Measurements from ENCODE around the gene SLC4A5.
"Not testable (repeated sequence)": the region's sequence is repeated elsewhere in the genome, so short reads cannot be mapped to it uniquely, and the experiment has no call there.

SLC4A5 gene

DNA sequence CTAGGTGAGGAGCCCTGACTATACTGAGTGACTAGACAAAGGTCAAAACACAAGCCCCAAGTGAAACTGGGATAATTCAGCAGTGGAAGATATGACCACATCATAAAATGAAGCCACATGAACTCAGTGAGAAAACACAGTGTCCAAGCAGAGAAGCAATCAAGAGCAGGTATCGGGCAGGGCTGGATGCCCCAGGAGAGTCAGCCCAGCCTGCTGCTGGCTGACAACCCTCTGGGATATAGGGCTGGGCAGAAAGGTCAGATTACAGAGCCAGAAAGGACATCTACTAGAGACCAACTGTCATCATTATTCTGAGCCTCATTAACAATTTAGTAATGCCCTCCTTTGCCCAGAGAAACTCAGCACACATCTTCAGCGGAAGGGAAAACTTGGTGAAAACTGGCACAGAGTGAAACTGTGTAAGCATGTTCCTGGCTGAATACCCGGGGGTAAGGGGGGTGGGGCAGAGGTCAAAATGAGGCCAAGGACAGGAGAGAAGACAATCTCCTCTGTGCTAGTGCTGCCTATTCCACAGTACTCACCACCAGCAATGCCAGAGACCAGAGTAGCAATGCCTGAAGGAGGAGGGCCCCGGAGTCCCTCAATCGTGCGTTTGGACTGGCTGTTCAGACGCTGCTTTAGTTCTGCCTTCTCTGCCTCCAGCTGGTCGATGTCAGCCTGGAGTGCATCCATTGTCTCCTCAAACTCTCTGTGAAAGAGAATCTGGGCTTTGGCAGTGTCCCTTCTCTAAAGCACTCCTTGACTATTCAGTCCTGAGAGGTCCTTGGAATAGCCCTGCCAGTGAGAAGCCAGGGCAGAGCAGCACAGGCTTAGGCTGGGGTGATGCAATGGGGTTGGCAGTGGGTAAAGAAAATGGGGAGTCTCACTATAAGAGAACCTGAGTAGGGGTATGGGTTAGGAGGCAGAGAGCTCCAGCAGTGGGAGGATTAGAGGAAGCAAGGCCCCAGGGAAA is 21.6 kb upstream of the SLC4A5 start:
- DNase-seq: no peak

GRCh38 chr2:74361327-74361726 is 18.1 kb upstream of the SLC4A5 start:
- DNase-seq: no peak

GRCh38 chr2:74357627-74358026 is 14.4 kb upstream of the SLC4A5 start:
- no peak for DNase-seq

- DNase-seq: no peak
These were observed 6.7 kb upstream of the SLC4A5 start for GRCh38 chr2:74349889-74350288.

- no peak for DNase-seq
These were observed 4.5 kb upstream of the SLC4A5 start for GRCh38 chr2:74347742-74348141.

DNA sequence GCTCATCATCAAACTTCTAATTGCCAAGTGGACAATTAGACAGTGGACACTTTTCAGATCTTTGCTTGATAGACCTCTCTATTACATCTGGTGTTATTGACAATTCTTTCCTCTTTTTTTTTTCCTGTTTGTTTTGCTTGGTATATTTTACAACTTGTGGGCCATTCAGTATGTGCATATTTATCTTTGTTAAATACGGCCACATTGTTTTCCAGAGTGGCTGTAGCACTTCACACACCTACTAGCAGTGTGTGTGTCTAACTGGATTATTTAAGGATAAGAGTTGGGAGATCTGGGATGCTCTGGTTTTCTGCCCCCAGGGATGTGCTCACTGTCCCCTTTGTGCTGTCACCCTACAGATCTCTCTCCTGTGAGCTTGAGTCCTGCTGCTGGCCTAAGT is 4.1 kb upstream of the SLC4A5 start:
- no peak for DNase-seq

DNA sequence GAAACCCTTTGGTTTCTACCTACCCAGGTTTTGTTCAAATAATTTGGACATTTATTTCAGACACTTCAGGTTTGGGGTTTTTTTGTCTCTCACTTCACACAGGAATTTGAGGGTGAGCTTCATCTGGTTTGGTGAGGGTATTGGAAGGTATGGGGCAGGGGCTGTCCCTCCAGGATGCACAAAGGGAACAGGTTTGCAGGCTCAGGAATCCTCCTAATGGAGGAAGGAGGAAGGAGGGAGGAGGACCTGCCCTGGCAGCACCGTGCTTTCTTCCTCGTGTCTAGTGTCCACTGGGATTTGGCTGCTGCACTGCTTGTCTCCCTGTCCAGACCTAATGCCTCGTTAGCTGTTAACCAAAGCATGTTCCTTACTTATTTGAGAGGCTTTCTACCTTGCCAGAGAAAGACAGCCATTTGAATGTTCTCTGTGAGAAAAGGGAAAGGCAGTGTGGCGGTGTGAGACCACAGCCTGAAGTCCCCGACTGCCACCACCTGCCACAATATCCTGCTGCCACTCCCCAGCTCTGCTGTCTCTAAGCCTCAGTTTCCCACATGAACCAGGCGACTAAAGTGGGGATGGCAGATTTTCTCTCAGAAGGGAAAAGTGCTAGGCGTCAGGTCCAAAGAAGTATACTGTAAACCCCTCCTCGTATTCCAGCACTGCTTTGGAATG is 2.2 kb upstream of the SLC4A5 start:
- DNase-seq: no peak

- DNase-seq: not testable (repeated sequence)
These were observed 7.0 kb downstream of the SLC4A5 start for GRCh38 chr2:74336227-74336626.

GRCh38 chr2:74334931-74335333 is 8.3 kb downstream of the SLC4A5 start:
- peak; percentile 28 for DNase-seq

DNA sequence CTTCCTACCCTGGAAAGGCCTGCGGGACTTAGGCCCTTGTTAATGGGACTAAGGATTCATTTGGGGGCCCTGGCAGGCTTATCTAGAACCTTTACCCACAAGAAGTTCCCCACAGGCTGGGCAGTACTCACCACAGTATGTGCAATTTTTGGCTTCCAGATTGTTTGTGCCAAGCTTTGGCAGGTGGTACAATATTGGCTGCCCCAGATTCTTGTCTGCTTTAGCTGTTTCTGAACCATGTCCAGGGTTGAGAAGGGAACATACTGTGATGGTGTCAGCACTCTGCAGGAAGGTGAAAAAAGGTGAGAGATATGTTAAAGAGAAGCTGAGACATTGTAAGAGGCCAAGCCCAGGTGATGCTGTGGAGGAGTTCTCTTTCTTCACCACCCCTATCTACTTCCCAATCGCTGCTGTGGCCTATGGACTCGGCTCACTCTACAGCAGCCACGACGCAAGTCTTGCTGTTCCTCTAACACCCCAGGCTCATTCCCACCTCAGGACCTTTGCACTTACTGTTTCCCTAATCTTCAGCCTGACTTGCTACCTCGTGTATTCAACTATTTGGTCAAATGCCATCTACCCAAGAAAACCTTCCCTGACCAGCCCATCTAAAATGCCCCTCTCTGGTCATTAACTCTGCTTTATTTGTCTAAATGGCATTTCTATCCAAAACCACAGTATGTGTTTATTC is 9.2 kb downstream of the SLC4A5 start:
- no peak for DNase-seq

- no peak for DNase-seq
These were observed 10.0 kb downstream of the SLC4A5 start for GRCh38 chr2:74333175-74333574.

DNA sequence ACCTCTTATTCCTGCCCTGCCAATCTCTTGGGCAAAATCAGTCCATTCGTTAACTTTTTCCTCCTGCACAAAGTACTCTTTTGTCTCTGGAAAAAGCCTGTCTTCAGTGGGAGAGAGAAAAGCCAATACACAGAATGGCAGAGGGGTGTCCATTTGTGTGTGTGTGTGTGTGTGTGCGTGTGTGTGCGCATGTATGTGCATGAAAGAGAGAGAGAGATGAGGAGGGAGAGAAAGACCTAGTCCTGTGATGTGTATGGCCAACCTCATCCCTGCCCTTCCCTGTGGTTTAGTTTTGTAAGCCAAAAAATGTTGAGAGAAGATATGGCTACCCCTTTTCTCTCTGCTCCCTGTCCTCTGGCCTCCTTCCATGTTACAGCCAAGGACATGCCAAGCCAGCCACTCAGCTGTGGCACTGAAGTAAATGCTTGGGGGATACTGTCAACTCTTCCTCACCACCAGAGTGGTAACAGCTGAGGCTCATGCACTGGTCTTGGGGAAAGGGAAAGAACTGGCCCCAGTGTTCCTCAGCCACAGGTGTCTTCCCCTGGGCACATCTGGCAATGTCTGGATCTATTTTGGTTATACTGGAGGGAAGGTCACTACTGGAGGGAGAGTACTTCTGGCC is 10.6 kb downstream of the SLC4A5 start:
- DNase-seq: no peak

GRCh38 chr2:74328573-74328972 is 14.6 kb downstream of the SLC4A5 start:
- no peak for DNase-seq

DNA sequence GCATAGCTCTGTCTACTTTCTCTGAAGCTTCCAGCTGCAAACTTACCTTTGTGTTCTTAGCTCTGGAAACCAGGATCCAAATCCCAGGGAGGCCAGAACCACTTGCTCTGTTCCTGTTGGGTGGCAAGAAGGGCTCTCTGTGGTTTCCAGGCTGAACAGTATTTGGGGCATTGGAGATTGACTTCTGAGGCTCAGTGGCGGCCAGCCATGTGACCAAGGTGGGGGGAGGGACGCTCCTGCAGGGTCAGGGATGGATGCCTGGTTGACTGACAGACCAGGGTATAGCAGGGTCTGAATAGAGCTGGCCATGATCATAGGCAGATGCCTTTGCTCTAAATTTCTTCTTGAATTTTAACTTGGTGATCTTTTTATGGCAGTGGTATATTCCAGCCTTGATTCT is 15.1 kb downstream of the SLC4A5 start:
- no peak for DNase-seq

- no peak for DNase-seq
These were observed 15.6 kb downstream of the SLC4A5 start for GRCh38 chr2:74327627-74328026.

- no peak for DNase-seq
These were observed 16.0 kb downstream of the SLC4A5 start for GRCh38 chr2:74327199-74327598.

DNA sequence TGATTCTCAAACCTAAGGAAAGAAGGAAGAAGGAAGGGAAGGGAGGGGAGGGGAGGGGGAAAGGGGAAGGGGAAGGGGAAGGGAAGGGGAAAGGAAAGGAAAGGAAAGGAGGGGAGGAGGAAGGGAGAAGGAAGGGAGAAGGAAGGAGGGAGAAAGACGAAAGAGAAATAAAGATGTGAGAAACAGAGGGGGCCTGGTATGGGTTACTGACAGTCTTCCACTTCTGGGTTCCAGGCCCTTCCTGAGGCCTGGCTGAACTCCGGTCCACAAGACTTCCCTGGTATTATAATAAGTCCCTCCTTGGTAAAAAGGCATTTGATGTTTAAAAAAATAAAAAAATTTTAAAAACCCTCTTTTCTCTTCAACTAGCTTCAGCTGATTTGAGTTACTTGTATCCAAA is 17.4 kb downstream of the SLC4A5 start:
- no peak for DNase-seq

DNA sequence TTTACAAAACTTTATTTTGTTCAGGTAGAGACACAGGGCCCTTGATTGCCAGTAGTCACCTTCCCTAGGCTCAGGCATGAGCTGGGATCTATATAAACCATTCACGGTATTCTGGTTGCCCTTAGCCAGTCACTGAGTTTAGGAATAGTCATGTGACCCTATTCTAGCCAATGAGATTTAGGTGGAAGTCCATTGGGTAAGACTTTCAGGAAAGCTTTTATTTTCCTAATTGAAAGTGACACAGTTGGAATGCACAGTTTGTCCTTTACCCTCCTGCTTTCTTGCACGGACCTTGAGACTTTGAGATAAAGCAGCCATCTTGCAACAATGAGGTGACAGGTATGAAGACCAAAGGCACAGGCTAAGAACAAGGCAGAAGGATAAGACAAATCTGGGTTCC is 21.5 kb downstream of the SLC4A5 start:
- no peak for DNase-seq

- no peak for DNase-seq
These were observed 25.5 kb downstream of the SLC4A5 start for GRCh38 chr2:74317701-74318100.

- no peak for DNase-seq
These were observed 26.5 kb downstream of the SLC4A5 start for GRCh38 chr2:74316627-74317295.

DNA sequence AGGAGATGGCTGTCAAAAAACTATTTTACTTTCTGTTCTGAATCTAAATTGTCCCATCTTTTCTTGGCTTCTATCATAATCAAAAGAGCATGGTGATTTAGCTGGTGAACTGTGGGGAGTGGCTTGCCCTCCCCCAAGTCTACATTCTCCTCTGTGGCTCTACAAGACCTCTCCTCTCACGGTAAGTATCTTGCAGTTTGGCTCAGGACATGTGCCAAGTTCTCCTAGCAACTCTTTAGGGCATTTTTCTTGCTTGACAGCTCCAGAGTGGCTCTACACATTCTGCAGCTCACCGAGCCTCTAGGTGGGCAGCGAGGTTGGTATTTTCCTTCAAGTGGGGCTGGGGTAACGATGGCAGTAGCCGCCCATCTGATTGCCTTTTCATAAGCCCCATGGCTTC is 29.1 kb downstream of the SLC4A5 start:
- no peak for DNase-seq

DNA sequence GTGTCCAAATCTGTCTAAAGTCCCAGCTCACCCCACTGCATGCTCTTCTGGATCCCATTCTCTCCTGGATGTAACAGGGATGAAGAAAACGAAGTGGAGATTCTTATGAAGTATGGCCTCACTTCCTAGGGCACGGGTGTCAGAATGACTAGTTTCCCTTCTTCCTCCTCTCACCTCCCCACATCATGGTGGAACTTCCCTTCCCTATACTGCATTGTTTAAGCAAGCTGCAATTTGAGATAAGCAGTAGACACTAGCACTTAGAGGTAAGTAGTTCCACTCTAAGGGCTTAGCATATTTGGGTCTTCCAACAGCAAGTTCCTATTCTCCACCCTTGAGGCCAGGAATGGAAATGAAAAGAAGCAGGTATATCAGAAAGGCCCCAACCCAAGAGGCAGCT is 29.7 kb downstream of the SLC4A5 start:
- no peak for DNase-seq

Data from right kidney (tissue), 1 donor.